GM21447 (cell line): ENCODE measurements around the gene UQCRHL.

Source experiments
- ATAC-seq: cut with Tn5 transposase; IDR thresholded peaks from one replicate; pipeline ENCODE4 v1.9.1; 2021; ENCODE audit not compliant: unreplicated experiment

The UQCRHL gene

GRCh38 chr1:15758953-15759661, 48.3 kb downstream of the UQCRHL start:
- ATAC-seq: no peak

GRCh38 chr1:15758343-15758931, 49.0 kb downstream of the UQCRHL start, which contains the start of gene FBLIM1:
FBLIM1 (plus strand) TSS chr1:15758795; CDS start chr1:15764984, 6,189 bp downstream.
- no peak for ATAC-seq

- ATAC-seq: no peak
Measured at GRCh38 chr1:15757575-15758342, 49.7 kb downstream of the UQCRHL start.
